ENCODE data around the gene GRIN2A. TPM values are rescaled to one million over a fixed set of nuclear protein-coding genes. Genes with fewer than 3 reads are reported as not detected.

Gene GRIN2A
- polyA plus RNA-seq, 1 donor (not counting 4 experiments of a cell fraction or from before 2014, with no cell fraction given) = 0.01 TPM

GRCh38 chr16:10168258-10168657 is 14.0 kb downstream of the GRIN2A start:
- H3K27me3 ChIP-seq (ENCODE audit: control insufficient read depth, extremely low read depth, insufficient read depth, low read length) = no peaks in the 10 kb centered on the region
- no peak overlapping the region for H3K27ac ChIP-seq (ENCODE audit: control insufficient read depth, insufficient read depth, low read length)
- peak; percentile 5 for FAIRE-seq
- no peak overlapping the region for H3K9ac ChIP-seq (ENCODE audit: control insufficient read depth, extremely low read depth, insufficient read depth, low read length)
- H3K9me3 ChIP-seq (ENCODE audit: control insufficient read depth, low read depth, low read length) = no peaks in the 10 kb centered on the region
- no peaks in the 10 kb centered on the region for H3K79me2 ChIP-seq (ENCODE audit: control insufficient read depth, insufficient read depth, low read length)
- dilution Hi-C loops (cut with MboI; ENCODE audit: extremely low pct_ligation_motif_present, low sequenced_read_pairs) = no loop called here
- no peaks in the 10 kb centered on the region for H4K20me1 ChIP-seq (ENCODE audit: control insufficient read depth, extremely low read depth, insufficient read depth, low read length)
- no peak overlapping the region for H3K4me2 ChIP-seq (ENCODE audit: control insufficient read depth, extremely low read depth, insufficient read depth, low read depth, low read length)
- no peaks in the 10 kb centered on the region for H3K36me3 ChIP-seq (ENCODE audit: control insufficient read depth in 2 of 2, extremely low read depth in 1 of 2, insufficient read depth in 2 of 2, low read length in 2 of 2)
- H3K9me1 ChIP-seq (ENCODE audit: control insufficient read depth, extremely low read depth, insufficient read depth, low read length) = no peaks in the 10 kb centered on the region
- no peaks in the 10 kb centered on the region for H3K4me1 ChIP-seq (ENCODE audit: control insufficient read depth, extremely low read depth, insufficient read depth, low read length)
- H3K4me3 ChIP-seq (ENCODE audit: control insufficient read depth in 2 of 3, extremely low read depth in 1 of 3, insufficient read depth in 2 of 3, low read depth in 1 of 3, low read length in 3 of 3) = no peak overlapping the region
- no peak for TF ChIP-seq EZH2 (IDR thresholded peaks at IDR 0.05; ENCODE audit: low read length)
- TF ChIP-seq CTCF (optimal IDR thresholded peaks at IDR 0.05 in 1 of 3, IDR thresholded peaks at IDR 0.05 in 1 of 3, conservative IDR thresholded peaks at IDR 0.05 in 1 of 3; ENCODE audit: extremely low read depth in 1 of 3, insufficient read depth in 2 of 3, low read length in 3 of 3) = no peak
- no peak for DNase-seq (ENCODE audit: low read depth, low spot score)
- no peak overlapping the region for H2AFZ ChIP-seq (ENCODE audit: control insufficient read depth, low read length)

- dilution Hi-C loops (cut with MboI; ENCODE audit: extremely low pct_ligation_motif_present, low sequenced_read_pairs) = no loop called here
- Histone ChIP-seq H3K36me3 (ENCODE audit: control insufficient read depth in 2 of 2, extremely low read depth in 1 of 2, insufficient read depth in 2 of 2, low read length in 2 of 2) (no peaks in the 10 kb centered on the region), H3K4me2 (ENCODE audit: control insufficient read depth, extremely low read depth, insufficient read depth, low read depth, low read length) (no peak overlapping the region), H3K9me3 (ENCODE audit: control insufficient read depth, low read depth, low read length) (no peaks in the 10 kb centered on the region), H3K27ac (ENCODE audit: control insufficient read depth, insufficient read depth, low read length) (no peak overlapping the region), H2AFZ (ENCODE audit: control insufficient read depth, low read length) (no peak overlapping the region), H3K4me1 (ENCODE audit: control insufficient read depth, extremely low read depth, insufficient read depth, low read length) (no peaks in the 10 kb centered on the region), H3K9ac (ENCODE audit: control insufficient read depth, extremely low read depth, insufficient read depth, low read length) (no peak overlapping the region), H3K9me1 (ENCODE audit: control insufficient read depth, extremely low read depth, insufficient read depth, low read length) (no peaks in the 10 kb centered on the region), H3K4me3 (ENCODE audit: control insufficient read depth in 2 of 3, extremely low read depth in 1 of 3, insufficient read depth in 2 of 3, low read depth in 1 of 3, low read length in 3 of 3) (no peak overlapping the region), H4K20me1 (ENCODE audit: control insufficient read depth, extremely low read depth, insufficient read depth, low read length) (no peaks in the 10 kb centered on the region), H3K79me2 (ENCODE audit: control insufficient read depth, insufficient read depth, low read length) (no peaks in the 10 kb centered on the region), H3K27me3 (ENCODE audit: control insufficient read depth, extremely low read depth, insufficient read depth, low read length) (no peaks in the 10 kb centered on the region)
- TF ChIP-seq CTCF (optimal IDR thresholded peaks at IDR 0.05 in 1 of 3, IDR thresholded peaks at IDR 0.05 in 1 of 3, conservative IDR thresholded peaks at IDR 0.05 in 1 of 3; ENCODE audit: extremely low read depth in 1 of 3, insufficient read depth in 2 of 3, low read length in 3 of 3) = no peak
- no peak for FAIRE-seq
- DNase-seq (ENCODE audit: low read depth, low spot score) = no peak
Measured at GRCh38 chr16:10165643-10166042, 16.6 kb downstream of the GRIN2A start.

Measured in keratinocyte (primary cell).